Brain pericyte (primary cell): ENCODE results near the gene PXMP4.

Experiments
- DNase-seq: peaks from one replicate; pipeline ENCODE4 v3.0.0-alpha.2; 2012; ENCODE audit warnings: low read depth, low spot score

PXMP4 gene

DNA sequence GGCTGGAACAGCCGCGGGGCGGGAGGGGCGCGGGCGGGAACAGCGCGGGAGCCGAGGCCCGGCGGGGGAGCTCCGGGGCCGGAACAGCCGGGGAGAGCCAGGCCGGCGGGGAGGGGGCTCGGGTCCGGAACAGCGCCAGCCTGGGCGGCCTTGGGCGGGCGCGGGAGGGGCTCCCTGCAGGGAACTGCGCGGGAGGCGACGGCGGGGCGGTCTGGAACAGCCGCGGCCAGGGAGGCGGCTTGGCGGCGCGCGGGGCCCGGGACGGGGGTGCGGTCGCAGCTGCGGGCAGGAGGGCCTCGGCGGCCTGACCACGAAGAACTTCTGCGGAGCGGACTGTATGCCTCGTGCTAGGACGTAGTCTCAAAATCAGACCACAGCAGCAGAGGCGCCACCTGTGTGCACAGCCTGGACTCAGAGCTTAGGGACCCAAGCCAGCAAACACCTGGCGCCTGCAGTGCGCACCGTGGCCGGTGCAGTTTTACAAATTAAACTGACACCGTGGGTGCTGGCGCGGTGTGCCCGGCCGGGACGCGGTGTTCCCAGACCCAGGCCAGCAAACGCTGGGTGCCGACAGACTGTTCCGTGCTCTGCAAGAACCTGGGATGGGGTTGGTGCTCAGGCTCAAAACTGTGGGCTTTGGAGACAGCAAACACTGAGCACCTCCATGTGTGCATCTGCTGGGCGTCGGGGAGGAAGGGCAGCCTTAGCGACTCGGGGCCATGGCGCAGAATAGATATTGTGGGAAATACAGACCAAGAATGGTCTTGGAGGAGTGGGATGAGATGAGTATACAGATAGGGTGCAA is 12.3 kb upstream of the PXMP4 start:
- DNase-seq, result peak; percentile 25

DNA sequence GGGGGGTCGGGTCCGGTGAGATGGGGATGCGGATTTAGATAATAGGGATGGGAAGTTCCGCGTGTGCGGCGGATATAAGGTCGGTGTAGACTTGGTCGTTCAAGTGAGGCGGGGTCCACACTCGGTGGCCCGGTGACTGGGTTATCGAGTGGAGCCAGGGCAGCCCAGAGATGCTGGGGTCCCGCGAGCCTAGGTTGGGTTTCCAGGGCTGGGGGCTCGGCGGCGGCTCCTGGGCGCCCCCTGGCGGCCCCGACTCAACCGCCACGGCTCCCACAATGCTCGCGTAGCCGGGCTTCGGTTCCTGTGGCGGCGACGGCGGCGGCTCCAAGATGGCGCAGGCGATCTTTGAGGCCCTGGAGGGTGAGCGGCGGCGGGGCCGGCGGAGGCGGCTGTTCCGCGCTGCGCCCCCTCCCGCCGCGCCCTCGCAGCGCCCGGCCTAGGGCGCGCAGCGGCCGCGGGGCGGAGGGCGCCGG is 11.6 kb upstream of the PXMP4 start, which contains the start of gene ZNF341:
TSS of gene ZNF341 (plus strand) at position 304 of the 473 bp plus-strand sequence. CDS start at position 330, 26 bp downstream.
- no peak for DNase-seq

DNA sequence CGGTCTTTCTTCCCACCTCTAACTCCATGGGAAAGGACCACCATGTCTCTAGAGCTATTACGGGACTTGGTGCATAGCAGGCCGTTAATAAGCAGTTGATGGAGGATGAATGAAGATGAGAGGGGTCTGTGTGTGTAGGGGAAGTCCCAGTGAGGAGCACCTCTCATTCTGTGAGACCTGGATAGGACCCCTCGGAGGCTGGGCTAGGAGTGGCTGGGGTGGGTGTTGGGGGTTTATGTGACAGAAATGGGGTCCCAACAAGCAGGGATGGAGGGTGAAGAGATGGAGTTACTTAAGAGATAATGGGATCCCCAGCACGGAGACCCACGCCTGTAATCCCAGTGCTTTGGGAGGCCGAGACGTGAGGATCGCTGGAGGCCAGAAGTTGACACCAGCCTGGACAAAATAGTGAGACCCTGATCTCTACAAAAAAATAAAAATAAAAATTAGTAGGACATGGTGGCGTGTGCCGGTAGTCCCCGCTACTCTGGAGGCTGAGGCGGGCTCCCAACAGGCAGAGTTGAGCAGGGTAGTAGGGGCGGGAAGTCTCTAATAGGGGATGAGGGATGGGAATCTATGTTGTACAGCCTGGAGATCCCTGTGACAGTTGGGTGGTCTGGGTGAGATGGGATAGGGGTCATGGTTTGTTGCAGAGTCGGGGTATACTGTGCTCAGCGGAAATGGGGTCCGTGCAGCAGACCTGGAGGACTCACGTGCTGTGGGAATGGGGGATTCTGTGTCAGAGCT is 11.0 kb upstream of the PXMP4 start:
- DNase-seq, result no peak

DNA sequence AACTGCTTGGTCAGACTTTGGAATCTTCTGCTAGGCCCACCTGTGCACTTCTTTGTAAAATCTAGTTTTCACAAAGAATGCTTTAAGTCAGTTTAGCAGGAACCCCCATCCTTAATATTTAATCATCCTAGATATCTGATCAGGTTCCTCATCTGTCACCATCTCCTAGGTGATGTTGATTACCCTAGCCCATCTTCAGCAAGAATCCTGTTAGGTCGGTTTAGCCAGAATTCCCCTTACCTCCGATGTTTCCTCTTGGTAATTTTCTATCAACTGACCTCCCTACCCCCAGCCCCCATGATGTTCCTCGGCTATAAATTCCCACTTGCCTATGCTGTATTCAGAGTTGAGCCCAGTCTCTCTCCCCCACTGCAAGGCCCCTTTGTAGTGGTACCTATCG is 9.0 kb upstream of the PXMP4 start:
- DNase-seq, result no peak

- DNase-seq, result no peak
Observed at GRCh38 chr20:33728463-33728862, 8.4 kb upstream of the PXMP4 start.

DNA sequence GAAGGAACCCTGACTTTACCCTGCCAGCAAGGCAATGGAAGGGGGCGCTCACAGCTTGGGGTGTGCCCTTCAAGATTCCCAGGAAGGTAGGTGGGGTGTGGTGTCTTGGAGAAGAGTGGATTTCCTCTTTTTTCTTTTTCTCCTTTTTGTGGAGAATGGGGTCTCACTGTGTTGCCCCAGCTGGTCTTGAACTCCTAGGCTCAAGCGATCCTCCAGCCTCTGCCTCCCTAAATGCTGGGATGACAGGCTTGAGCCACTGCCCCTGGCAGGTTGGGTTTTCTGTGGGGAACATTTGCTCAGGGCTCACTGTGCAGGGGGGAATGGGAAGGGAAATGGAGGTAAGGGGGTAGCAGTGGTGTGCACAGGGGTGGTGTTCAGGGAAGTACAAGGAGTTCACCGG is 7.7 kb upstream of the PXMP4 start:
- DNase-seq, result no peak

DNA sequence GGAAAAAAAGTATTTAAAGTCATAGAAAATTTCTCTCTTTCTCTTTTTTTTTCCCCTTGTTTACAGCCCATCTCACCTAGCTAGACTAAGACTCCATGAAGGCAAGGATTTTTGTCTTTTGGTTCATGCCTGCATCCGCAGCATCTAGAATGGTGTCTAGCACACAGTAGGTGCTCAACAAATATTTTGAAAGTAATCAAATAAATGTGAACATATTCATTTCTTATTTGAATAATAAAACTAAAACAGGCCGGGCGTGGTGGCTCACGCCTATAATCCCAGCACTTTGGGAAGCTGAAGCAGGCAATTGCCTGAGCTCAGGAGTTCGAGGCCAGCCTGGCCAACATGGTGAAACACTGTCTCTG is 7.0 kb upstream of the PXMP4 start:
- no peak for DNase-seq

GRCh38 chr20:33725607-33726264 is 5.6 kb upstream of the PXMP4 start:
- DNase-seq, result no peak

GRCh38 chr20:33724439-33725094 is 4.5 kb upstream of the PXMP4 start:
- no peak for DNase-seq

- DNase-seq, result no peak
Observed at GRCh38 chr20:33721391-33722140, 1.5 kb upstream of the PXMP4 start.

DNA sequence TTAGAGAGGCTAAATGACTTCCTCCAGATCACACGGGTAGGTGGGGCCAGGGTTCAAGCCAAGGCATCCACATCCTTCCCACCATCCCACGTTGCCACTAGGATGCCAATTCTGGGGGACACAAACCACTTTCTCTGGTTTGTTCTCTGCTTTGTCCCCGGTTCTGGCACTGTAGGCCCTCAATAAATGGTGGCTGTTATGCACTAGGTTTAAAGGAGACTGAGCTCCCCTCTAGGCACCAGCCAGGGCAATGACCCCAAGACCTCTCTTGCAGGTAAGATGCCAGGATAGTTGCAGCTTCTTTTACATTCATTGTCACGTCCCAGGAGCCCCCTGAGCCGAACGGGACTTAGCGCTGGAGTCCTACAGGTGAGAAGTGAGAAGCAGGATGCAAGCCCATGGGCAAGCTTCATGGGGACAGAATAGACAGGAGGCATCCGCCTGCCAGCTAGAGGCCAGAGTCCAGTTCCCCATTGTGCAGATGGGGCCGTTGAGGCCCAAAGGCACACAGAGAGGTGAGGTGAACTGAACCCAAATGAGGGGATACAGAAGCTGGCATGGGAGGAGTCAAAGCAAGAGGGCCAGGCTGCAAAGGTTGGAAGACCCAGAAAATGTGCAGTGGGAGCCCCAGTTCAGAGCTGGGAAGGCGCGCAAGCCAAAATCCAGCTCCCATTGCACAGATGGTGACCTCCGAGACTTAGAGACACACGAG is 677 bp downstream of the PXMP4 start:
- no peak for DNase-seq

DNA sequence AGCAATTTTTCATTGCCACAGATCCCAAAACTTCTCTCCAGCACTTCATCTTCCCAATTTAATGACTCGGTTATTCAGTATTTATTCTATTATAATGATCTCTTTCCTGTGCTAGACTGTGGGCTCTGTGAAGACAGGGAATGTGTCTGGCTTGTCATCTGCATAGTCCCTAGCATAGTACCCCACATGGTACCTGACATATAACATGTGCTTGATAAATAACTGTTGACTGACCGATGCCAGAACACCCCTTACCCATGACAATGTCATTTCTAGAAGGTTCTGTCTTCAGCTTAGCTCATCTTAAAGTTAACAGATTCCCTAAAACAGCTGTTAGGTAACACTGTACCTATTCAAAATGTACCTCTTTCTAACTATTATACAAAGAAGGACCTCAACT is 3.6 kb downstream of the PXMP4 start:
- DNase-seq, result no peak

DNA sequence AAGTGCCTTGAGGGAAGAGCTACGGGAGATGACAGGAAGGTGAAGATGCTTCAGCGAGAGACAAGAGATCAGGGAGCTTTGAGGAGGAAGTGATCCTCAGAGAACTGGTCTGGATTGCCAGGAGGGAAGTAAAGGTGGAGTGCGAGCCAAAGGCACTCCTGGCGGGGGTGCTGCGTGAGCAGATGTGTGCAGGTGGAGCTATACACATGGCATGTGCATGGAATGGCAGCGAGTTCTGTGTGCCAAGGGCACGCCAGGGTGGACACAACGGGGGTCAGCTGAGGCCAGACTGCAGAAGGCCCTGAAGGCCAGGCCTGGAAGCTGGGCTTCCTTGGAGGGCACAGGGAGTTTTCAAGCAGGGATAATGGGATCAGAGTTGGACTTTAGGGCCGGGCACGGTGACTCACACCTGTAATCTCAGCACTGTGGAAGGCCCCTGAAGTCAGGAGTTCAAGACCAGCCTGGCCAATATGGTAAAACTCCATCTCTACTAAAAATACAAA is 6.2 kb downstream of the PXMP4 start:
- DNase-seq, result no peak

DNA sequence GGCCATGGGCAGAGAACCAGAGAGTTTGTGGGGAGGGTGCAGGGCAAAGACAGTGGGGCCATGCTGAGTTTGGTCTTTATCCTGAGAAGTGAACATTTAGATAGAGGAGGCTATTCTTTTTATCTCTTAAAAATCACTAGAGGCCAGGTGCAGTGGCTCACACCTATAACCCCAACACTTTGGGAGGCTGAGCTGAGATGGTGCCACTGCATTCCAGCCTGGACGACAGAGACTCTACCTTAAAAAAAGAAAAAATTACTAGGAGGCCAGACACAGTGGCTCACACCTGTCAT is 8.7 kb downstream of the PXMP4 start:
- no peak for DNase-seq

- DNase-seq, result no peak
Observed at GRCh38 chr20:33710681-33711445, 9.2 kb downstream of the PXMP4 start.

DNA sequence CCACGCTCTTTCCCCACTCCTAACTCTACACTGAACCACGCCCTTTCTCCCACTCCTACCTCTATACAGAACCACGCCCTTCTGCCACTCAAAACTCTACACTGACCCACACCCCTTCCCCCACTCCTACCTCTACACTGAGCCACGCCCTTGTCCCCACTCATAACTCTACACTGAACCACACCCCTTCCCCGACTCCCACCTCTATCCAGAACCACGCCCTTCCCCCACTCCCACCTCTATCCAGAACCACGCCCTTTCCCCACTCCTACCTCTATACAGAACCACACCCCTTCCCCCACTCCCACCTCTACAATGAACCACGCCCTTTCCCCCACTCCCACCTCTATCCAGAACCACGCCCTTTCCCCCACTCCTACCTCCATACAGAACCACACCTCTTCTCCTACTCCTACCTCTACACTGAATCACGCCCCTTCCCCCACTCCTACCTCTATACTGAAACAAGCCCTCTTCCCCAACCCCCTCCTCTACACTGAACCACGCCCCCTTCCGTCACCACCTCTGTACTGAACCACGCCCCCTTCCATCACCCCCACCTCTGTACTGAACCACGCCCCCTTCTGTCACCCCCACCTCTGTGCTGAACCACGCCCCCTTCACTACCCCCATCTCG is 10.1 kb downstream of the PXMP4 start:
- no peak for DNase-seq

GRCh38 chr20:33709398-33709797 is 10.7 kb downstream of the PXMP4 start:
- DNase-seq, result no peak

- no peak for DNase-seq
Observed at GRCh38 chr20:33707668-33708067, 12.4 kb downstream of the PXMP4 start.

DNA sequence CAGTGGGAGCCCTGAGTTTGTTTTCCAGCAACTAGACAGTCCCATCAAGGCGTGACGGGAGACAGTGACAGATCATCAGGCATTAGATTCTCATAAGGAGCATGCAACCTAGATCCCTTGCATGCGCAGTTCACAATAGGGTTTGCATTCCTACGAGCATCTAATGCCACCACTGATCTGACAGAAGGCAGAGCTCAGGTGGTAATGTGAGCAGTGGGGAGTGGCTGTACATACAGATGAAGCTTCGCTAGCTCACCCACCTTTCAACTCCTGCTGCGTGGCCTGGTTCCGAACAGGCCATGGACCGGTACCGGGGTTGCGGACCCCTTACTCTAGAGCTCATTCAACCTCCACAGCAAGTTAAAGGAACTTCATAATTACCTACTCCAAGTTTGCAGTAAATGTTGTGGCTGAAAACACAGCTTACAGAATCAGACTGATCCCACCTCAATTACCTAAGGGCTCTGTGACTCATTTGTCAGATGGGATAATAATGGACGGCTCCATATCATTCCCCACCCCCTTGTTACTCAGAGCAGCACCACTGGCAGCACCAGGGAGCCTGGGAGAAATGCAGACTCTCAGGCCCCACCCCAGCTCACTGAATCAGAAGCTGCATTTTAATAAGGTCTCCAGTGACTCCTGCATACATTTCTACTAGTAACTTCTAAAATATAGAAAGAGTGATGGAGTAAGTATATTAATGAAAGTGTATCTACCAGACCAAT is 15.7 kb downstream of the PXMP4 start:
- DNase-seq, result no peak
